ENCODE measurements around the gene COL6A5.

The COL6A5 gene, protein sequence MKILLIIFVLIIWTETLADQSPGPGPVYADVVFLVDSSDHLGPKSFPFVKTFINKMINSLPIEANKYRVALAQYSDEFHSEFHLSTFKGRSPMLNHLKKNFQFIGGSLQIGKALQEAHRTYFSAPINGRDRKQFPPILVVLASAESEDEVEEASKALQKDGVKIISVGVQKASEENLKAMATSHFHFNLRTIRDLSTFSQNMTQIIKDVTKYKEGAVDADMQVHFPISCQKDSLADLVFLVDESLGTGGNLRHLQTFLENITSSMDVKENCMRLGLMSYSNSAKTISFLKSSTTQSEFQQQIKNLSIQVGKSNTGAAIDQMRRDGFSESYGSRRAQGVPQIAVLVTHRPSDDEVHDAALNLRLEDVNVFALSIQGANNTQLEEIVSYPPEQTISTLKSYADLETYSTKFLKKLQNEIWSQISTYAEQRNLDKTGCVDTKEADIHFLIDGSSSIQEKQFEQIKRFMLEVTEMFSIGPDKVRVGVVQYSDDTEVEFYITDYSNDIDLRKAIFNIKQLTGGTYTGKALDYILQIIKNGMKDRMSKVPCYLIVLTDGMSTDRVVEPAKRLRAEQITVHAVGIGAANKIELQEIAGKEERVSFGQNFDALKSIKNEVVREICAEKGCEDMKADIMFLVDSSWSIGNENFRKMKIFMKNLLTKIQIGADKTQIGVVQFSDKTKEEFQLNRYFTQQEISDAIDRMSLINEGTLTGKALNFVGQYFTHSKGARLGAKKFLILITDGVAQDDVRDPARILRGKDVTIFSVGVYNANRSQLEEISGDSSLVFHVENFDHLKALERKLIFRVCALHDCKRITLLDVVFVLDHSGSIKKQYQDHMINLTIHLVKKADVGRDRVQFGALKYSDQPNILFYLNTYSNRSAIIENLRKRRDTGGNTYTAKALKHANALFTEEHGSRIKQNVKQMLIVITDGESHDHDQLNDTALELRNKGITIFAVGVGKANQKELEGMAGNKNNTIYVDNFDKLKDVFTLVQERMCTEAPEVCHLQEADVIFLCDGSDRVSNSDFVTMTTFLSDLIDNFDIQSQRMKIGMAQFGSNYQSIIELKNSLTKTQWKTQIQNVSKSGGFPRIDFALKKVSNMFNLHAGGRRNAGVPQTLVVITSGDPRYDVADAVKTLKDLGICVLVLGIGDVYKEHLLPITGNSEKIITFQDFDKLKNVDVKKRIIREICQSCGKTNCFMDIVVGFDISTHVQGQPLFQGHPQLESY (N-terminal part only)
- 0 reads per million in 3 donors for total RNA-seq

DNA sequence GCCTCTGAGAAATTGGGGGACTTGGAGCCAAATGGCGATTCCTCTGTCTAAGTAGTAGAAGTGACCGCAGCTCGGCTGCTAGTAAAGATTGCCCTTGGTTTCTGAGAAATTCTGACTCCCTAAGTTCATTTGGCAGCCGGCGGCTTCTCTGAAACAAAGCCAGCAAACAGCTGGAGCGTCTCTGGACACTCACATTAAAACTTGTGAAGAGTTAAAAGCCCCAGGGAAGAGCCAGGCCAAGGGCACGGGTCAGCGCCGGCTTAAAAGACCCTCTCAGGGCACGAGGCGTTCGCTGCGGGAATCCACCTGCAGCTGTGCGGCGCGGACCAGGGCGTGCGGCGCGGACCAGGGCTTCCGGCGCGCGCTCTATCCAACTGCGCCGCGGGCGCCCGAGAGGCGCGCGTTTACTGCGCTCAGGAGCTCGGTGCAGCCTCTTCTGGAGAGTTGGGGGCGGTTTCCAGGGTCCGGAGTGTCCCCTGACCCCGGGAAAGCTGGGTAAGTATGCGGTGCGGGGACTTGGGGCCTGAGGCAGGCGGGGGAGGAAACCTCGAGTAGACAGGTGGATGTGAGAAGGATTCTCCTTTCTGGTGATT, at the start of gene COL6A5:
Gene COL6A5 (plus strand): TSS at position 186 of the 593 bp plus-strand sequence. CDS start 27,967 bp downstream, outside the sequence.
- Histone ChIP-seq H3K9me3 (ENCODE audit: control insufficient read depth, low read length) (no peaks in the 10 kb centered on the region), H3K4me1 (ENCODE audit: control insufficient read depth, insufficient read depth, low read length, poor library complexity, severe bottlenecking) (no peaks in the 10 kb centered on the region), H3K36me3 (ENCODE audit: control insufficient read depth, insufficient read depth, low read length) (no peaks in the 10 kb centered on the region), H3K4me3 (ENCODE audit: insufficient read depth, low read depth, low read length, poor library complexity, severe bottlenecking) (no peak within 1 kb of the TSS), H3K27me3 (replicated peaks; ENCODE audit: control insufficient read depth, insufficient read depth, low read length, poor library complexity, severe bottlenecking) (peaks cover 6% of the 10 kb centered on the region), H3K27ac (ENCODE audit: insufficient read depth, low read length, poor library complexity, severe bottlenecking) (no peak within 1 kb of the TSS)
- DNase-seq, result no peak

DNA sequence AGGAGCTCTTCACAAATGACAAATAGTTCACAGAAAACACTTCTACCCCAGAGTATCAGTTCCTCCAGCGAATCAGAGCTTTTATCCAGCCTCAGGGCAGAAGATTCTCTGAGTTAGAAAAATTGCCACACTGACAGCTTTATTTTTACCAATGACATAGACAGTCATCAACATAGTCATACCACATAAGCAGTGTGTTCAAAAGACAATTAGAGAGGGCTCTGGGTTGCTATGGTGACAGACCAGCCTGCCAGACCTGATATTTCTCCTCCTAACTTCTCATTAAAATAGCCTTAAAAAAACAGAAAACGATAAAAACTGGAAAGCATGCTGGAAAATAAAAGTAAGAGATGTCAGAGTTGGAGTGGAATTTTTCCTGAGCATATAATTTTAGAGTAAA, 45.9 kb upstream of the COL6A5 start:
- Histone ChIP-seq H3K36me3 (ENCODE audit: control insufficient read depth, insufficient read depth, low read length) (no peaks in the 10 kb centered on the region), H3K4me1 (ENCODE audit: control insufficient read depth, insufficient read depth, low read length, poor library complexity, severe bottlenecking) (no peaks in the 10 kb centered on the region), H3K4me3 (ENCODE audit: insufficient read depth, low read depth, low read length, poor library complexity, severe bottlenecking) (no peak overlapping the region), H3K9me3 (ENCODE audit: control insufficient read depth, low read length) (no peaks in the 10 kb centered on the region), H3K27ac (ENCODE audit: insufficient read depth, low read length, poor library complexity, severe bottlenecking) (no peak overlapping the region), H3K27me3 (replicated peaks; ENCODE audit: control insufficient read depth, insufficient read depth, low read length, poor library complexity, severe bottlenecking) (no peaks in the 10 kb centered on the region)
- no peak for DNase-seq

DNA sequence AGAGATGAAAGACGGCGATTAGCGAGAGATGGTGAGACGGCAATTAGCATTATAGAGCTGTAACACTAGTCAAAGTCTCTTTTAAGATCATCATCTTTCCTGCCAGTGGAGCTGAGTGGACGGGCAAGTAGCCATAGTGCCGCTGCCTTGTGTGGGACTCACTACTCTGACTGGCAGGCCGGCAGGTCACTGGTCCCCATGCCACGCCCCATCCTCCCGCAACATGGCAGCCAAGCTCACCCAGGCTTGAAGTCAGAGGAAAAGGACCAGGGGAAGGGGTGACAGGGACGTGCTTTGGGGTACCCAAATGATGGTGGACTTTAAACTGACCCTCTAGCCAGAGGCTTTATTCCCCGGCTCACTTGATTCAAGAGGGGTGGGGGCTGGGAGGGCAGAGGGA, 44.6 kb upstream of the COL6A5 start:
- no peaks in the 10 kb centered on the region for H3K27me3 ChIP-seq (replicated peaks; ENCODE audit: control insufficient read depth, insufficient read depth, low read length, poor library complexity, severe bottlenecking)
- H3K27ac ChIP-seq (ENCODE audit: insufficient read depth, low read length, poor library complexity, severe bottlenecking), result no peak overlapping the region
- no peaks in the 10 kb centered on the region for H3K4me1 ChIP-seq (ENCODE audit: control insufficient read depth, insufficient read depth, low read length, poor library complexity, severe bottlenecking)
- H3K36me3 ChIP-seq (ENCODE audit: control insufficient read depth, insufficient read depth, low read length), result no peaks in the 10 kb centered on the region
- H3K9me3 ChIP-seq (ENCODE audit: control insufficient read depth, low read length), result no peaks in the 10 kb centered on the region
- no peak overlapping the region for H3K4me3 ChIP-seq (ENCODE audit: insufficient read depth, low read depth, low read length, poor library complexity, severe bottlenecking)
- no peak for DNase-seq

DNA sequence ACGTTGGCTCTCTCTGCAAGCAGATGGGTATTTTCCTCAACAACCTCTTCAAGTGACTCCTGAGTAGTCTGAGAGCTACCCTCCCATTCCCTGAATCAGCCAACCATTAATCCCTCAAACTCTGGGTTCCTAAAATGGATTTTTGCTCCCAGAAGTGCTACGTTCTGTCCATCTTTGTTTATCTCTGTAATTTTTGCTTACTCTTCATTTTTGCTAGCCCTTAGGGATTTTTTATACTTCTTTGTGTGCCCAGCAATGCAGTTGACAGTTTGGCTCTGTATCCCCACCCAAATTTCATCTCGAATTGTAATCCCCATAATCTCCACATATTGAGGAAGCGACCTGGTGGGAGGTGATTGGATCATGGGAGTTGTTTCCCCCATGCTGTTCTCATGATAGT, 35.4 kb upstream of the COL6A5 start:
- H3K9me3 ChIP-seq (ENCODE audit: control insufficient read depth, low read length), result no peaks in the 10 kb centered on the region
- DNase-seq, result no peak

DNA sequence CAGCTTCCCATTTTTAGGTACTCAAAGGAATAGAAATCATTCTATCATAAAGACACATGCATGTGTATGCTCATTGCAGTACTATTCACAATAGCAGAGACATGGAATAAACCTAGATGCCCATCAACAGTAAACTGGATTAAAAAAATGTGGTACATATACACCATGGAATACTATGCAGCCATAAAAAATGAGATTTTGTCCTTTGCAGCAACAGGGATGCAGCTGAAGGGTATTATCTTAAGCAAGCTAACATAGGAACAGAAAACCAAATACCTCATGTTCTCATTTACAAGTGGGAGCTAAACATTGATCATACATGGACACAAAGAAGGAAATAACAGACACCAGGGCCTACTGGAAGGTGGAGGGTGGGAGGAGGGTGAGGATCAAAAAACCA, 33.1 kb upstream of the COL6A5 start:
- no peak overlapping the region for H3K4me3 ChIP-seq (ENCODE audit: insufficient read depth, low read depth, low read length, poor library complexity, severe bottlenecking)
- H3K36me3 ChIP-seq (ENCODE audit: control insufficient read depth, insufficient read depth, low read length), result no peaks in the 10 kb centered on the region
- H3K27ac ChIP-seq (ENCODE audit: insufficient read depth, low read length, poor library complexity, severe bottlenecking), result no peak overlapping the region
- no peak for DNase-seq
- H3K9me3 ChIP-seq (ENCODE audit: control insufficient read depth, low read length), result no peaks in the 10 kb centered on the region
- no peaks in the 10 kb centered on the region for H3K4me1 ChIP-seq (ENCODE audit: control insufficient read depth, insufficient read depth, low read length, poor library complexity, severe bottlenecking)
- H3K27me3 ChIP-seq (replicated peaks; ENCODE audit: control insufficient read depth, insufficient read depth, low read length, poor library complexity, severe bottlenecking), result peaks cover 4% of the 10 kb centered on the region

More for the DNA sequence above, 35.4 kb upstream of the COL6A5 start:
- no peaks in the 10 kb centered on the region for H3K36me3 ChIP-seq (ENCODE audit: control insufficient read depth, insufficient read depth, low read length)
- H3K27ac ChIP-seq (ENCODE audit: insufficient read depth, low read length, poor library complexity, severe bottlenecking), result no peak overlapping the region
- no peaks in the 10 kb centered on the region for H3K4me1 ChIP-seq (ENCODE audit: control insufficient read depth, insufficient read depth, low read length, poor library complexity, severe bottlenecking)
- peaks cover 4% of the 10 kb centered on the region for H3K27me3 ChIP-seq (replicated peaks; ENCODE audit: control insufficient read depth, insufficient read depth, low read length, poor library complexity, severe bottlenecking)
- no peak overlapping the region for H3K4me3 ChIP-seq (ENCODE audit: insufficient read depth, low read depth, low read length, poor library complexity, severe bottlenecking)

DNA sequence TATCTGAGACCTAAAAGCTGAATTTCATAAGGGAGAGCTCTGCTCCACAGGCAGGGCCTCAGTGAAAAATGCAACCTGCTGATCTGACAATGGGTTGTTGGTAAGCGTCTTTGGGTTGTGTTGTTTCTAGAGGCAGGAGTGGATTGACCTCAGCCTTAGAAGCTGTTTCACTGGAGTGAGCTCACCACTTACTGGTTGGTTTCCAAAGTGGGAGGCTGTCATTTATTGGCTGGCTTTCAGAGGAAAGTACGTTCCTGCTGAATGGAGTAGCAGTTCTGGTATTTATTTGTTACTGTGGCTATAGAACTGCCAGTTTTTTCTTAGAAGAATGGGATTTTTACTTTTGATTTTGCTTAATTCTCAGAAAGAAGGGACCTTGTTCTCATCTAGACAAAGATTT, 29.3 kb upstream of the COL6A5 start:
- Histone ChIP-seq H3K4me1 (ENCODE audit: control insufficient read depth, insufficient read depth, low read length, poor library complexity, severe bottlenecking) (no peaks in the 10 kb centered on the region), H3K36me3 (ENCODE audit: control insufficient read depth, insufficient read depth, low read length) (no peaks in the 10 kb centered on the region), H3K27ac (ENCODE audit: insufficient read depth, low read length, poor library complexity, severe bottlenecking) (no peak overlapping the region), H3K27me3 (replicated peaks; ENCODE audit: control insufficient read depth, insufficient read depth, low read length, poor library complexity, severe bottlenecking) (no peaks in the 10 kb centered on the region), H3K4me3 (ENCODE audit: insufficient read depth, low read depth, low read length, poor library complexity, severe bottlenecking) (no peak overlapping the region), H3K9me3 (ENCODE audit: control insufficient read depth, low read length) (no peaks in the 10 kb centered on the region)
- no peak for DNase-seq

DNA sequence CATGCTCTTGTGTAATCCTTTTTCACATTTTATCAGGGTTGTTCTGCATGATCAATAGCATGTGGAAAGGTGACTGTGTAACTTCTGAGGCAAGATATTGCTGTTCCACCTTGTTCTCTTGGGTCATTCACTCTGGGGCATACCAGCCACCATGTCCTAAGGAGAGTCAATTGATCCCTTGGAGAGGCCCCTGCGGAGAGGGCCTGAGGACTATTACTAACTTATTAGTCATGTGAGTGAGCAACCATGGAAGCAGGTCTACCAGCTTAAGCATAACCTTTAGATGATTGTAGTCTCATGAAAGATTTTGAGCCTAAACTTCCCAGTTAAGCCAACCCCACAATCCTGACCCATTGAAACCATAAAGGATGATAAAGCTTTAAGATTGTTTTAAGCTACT, 22.0 kb upstream of the COL6A5 start:
- no peaks in the 10 kb centered on the region for H3K4me1 ChIP-seq (ENCODE audit: control insufficient read depth, insufficient read depth, low read length, poor library complexity, severe bottlenecking)
- H3K27me3 ChIP-seq (replicated peaks; ENCODE audit: control insufficient read depth, insufficient read depth, low read length, poor library complexity, severe bottlenecking), result no peaks in the 10 kb centered on the region
- H3K9me3 ChIP-seq (ENCODE audit: control insufficient read depth, low read length), result no peaks in the 10 kb centered on the region
- no peak overlapping the region for H3K4me3 ChIP-seq (ENCODE audit: insufficient read depth, low read depth, low read length, poor library complexity, severe bottlenecking)
- no peak for DNase-seq
- H3K36me3 ChIP-seq (ENCODE audit: control insufficient read depth, insufficient read depth, low read length), result no peaks in the 10 kb centered on the region
- H3K27ac ChIP-seq (ENCODE audit: insufficient read depth, low read length, poor library complexity, severe bottlenecking), result no peak overlapping the region

DNA sequence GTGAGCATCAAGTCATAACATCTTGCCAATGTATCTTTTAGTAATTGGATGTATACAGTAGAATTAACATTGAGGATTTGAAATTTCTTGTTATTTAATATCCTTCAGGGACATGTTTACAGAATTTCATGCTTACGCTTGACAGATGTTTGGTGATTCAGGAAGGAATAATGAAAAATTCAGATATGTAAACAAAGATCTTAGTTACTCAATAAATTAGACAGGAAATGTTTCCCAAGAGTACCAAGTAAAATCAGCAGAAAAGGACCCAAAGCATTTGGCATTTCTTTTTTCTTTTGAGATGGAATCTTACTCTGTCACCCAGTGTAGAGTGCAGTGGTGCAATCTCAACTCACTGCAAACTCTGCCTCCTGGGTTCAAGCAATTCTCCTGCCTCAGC, 4.7 kb upstream of the COL6A5 start:
- H3K27ac ChIP-seq (ENCODE audit: insufficient read depth, low read length, poor library complexity, severe bottlenecking), result no peak overlapping the region
- H3K27me3 ChIP-seq (replicated peaks; ENCODE audit: control insufficient read depth, insufficient read depth, low read length, poor library complexity, severe bottlenecking), result peaks cover 6% of the 10 kb centered on the region
- DNase-seq, result no peak
- no peaks in the 10 kb centered on the region for H3K9me3 ChIP-seq (ENCODE audit: control insufficient read depth, low read length)
- H3K36me3 ChIP-seq (ENCODE audit: control insufficient read depth, insufficient read depth, low read length), result no peaks in the 10 kb centered on the region
- H3K4me3 ChIP-seq (ENCODE audit: insufficient read depth, low read depth, low read length, poor library complexity, severe bottlenecking), result no peak overlapping the region
- no peaks in the 10 kb centered on the region for H3K4me1 ChIP-seq (ENCODE audit: control insufficient read depth, insufficient read depth, low read length, poor library complexity, severe bottlenecking)

DNA sequence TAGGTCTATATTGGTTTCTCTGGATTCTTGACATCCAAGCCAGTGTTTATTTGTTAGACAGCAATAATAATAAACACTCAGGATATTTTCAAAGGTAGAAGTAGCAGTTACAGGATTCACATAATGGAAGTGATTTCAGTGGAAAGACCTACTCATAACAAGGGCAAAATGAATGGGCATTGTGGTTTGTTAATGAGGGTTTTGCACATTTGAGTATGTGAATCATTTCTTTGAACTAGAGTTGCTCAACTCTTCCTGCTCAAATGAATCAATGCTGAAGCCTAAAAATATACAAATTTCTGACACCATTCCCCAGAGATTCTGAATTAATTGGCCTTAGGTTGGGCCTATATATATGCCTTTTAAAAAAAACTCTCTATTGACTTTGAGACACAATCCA, 4.1 kb upstream of the COL6A5 start:
- H3K36me3 ChIP-seq (ENCODE audit: control insufficient read depth, insufficient read depth, low read length), result no peaks in the 10 kb centered on the region
- no peak overlapping the region for H3K27ac ChIP-seq (ENCODE audit: insufficient read depth, low read length, poor library complexity, severe bottlenecking)
- H3K4me3 ChIP-seq (ENCODE audit: insufficient read depth, low read depth, low read length, poor library complexity, severe bottlenecking), result no peak overlapping the region
- no peak for DNase-seq
- H3K9me3 ChIP-seq (ENCODE audit: control insufficient read depth, low read length), result no peaks in the 10 kb centered on the region
- peaks cover 6% of the 10 kb centered on the region for H3K27me3 ChIP-seq (replicated peaks; ENCODE audit: control insufficient read depth, insufficient read depth, low read length, poor library complexity, severe bottlenecking)
- H3K4me1 ChIP-seq (ENCODE audit: control insufficient read depth, insufficient read depth, low read length, poor library complexity, severe bottlenecking), result no peaks in the 10 kb centered on the region

Data from effector memory CD4-positive, alpha-beta T cell (primary cell).